Suprapubic skin (tissue), 3 donors: ENCODE measurements around the gene OCEL1.

ENCODE experiments used
- POLR2A ChIP-seq, 2 donors: fragments of 450-650 bp; IDR thresholded peaks; one replicate each; pipeline ENCODE4 v1.6.1; 2017; ENCODE audit warnings: antibody characterized with exemption in 2 of 2, mild to moderate bottlenecking in 2 of 2, moderate library complexity in 2 of 2
- TF ChIP-seq, protein P1 (sequence below), 2 donors: fragments of 200-600 bp in 1 of 2; fragments of 450-650 bp in 1 of 2; sonication (generic) in 1 of 2; IDR thresholded peaks; one replicate each; pipeline ENCODE4 v1.5.1; 2016 to 2019; ENCODE audit warnings: antibody characterized with exemption in 2 of 2, mild to moderate bottlenecking in 1 of 2, moderate library complexity in 1 of 2

DNA sequence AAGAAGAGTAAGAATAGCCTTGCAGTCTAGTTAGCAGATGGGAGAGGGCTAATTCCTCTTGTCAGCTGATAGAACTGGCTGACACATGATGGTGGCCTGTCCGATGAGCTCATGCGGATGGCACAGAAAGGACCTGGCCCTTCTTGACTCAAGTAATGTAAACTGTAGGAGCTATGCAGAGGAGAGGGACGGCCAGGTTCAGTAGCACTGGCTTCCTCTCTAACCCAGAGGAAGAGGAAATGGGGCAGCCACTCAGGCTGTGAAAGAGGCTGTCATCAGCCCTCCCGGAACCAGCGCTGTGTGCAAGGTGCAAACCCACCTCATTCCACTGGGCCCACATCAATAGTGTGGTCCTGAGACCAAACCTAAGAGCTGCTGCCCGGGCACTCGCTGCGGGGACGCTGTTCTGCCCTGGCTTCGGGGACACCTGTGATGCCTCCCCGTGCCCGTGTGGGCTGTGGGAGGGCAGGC, 41.6 kb upstream of the OCEL1 start:
- TF ChIP-seq, protein P1, sequence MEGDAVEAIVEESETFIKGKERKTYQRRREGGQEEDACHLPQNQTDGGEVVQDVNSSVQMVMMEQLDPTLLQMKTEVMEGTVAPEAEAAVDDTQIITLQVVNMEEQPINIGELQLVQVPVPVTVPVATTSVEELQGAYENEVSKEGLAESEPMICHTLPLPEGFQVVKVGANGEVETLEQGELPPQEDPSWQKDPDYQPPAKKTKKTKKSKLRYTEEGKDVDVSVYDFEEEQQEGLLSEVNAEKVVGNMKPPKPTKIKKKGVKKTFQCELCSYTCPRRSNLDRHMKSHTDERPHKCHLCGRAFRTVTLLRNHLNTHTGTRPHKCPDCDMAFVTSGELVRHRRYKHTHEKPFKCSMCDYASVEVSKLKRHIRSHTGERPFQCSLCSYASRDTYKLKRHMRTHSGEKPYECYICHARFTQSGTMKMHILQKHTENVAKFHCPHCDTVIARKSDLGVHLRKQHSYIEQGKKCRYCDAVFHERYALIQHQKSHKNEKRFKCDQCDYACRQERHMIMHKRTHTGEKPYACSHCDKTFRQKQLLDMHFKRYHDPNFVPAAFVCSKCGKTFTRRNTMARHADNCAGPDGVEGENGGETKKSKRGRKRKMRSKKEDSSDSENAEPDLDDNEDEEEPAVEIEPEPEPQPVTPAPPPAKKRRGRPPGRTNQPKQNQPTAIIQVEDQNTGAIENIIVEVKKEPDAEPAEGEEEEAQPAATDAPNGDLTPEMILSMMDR (IDR thresholded peaks at IDR 0.05) = no peak
- no peak for TF ChIP-seq POLR2A (IDR thresholded peaks at IDR 0.05)
